GM18951 (cell line): ENCODE results near the gene TOP3A.

Source experiments
- POLR2A ChIP-seq: IDR thresholded peaks from 4 replicates; pipeline ENCODE4 v1.6.1; 2011; ENCODE audit warnings: mild to moderate bottlenecking; ENCODE audit not compliant: insufficient read length, insufficient read depth; ENCODE audit errors: extremely low read depth
- in situ Hi-C: fragments of 300-500 bp; cut with MboI; formaldehyde crosslinking; loops from one replicate; pipeline ENCODE4 v1.12.0; 2022; ENCODE audit warnings: low sequenced_read_pairs, mixed read lengths, inconsistent platforms; ENCODE audit not compliant: unreplicated experiment

The TOP3A gene

DNA sequence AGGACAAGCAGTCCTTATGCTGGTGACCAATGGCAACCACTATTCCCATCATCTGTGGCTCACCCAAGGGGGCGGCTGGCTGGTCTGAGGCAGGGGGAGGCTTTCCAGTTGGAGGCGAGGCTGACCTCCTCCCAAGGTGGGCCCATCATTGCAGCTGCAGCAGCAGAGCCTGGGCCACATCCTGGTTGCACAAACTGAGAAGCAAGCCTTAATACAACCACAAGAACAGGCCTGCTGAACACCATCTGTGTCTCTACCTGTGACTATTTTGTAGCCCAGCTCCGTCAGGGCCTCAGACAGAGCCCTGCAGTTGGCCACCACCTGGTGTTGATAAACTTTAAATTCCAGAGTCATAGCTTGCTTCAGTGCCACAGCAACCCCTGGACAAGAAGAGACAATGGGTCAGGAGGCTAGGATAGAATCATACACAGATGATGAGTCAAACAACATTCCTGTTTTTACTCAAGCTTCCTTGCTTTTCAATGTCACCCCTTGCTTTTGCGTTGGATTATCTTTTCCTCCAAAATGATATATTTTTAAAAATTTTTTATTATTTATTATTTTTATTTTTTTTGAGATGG is 18.2 kb upstream of the TOP3A start:
- in situ Hi-C loops, result no loop called here
- TF ChIP-seq POLR2A, result no peak

- no peak for TF ChIP-seq POLR2A
- in situ Hi-C loops, result no loop called here
These were observed 17.1 kb upstream of the TOP3A start for GRCh38 chr17:18331879-18332278.

DNA sequence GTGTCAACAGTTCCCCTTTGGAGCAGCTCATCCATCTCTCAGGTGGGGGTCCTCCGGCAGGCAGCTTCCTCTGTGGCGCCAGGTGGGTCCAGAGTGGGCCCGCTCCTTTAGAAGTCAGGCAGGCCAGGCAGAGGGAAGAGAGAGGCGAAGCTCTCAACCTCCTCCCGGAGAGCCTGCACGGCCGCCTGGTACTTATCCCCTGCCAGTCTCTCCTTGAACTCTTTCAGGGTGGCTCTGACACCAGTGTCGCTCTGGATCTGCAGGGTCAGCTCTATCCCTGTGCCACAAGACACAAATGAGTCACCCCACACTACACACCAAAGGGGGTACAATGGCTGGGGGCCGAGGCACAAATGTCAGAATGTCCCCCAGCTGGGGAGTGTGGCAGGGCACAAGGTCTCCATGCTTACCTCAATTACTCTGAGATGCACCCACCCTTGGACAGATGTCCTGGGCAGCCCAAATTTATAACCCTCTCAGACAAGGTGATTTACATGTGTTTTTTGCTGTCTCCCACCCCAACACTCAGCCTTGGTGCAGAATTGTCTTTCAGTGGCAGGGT is 13.9 kb upstream of the TOP3A start:
- in situ Hi-C loops, result no loop called here
- no peak for TF ChIP-seq POLR2A

GRCh38 chr17:18327556-18327955 is 12.8 kb upstream of the TOP3A start:
- in situ Hi-C loops, result no loop called here
- TF ChIP-seq POLR2A, result no peak

DNA sequence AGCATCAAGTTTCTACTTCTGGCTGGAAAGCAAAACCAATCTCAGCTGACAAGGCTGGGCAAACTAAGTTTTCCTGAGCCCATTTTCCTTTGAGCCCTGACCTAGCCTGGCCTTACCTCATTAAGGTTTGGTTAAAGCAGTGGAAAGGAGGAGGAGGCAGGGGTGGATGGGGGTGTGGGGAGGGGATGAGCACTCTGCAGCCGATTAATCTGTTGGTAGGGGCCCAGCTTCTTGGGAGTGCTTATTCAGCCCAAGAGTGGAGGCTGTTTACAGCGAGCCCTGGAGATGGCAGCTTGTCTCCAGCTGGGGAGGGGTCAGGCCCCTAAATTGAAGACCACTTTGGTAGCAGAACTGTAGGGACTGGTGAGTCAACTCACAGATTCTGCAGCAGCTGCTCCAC is 12.3 kb upstream of the TOP3A start:
- in situ Hi-C loops, result no loop called here
- no peak for TF ChIP-seq POLR2A

DNA sequence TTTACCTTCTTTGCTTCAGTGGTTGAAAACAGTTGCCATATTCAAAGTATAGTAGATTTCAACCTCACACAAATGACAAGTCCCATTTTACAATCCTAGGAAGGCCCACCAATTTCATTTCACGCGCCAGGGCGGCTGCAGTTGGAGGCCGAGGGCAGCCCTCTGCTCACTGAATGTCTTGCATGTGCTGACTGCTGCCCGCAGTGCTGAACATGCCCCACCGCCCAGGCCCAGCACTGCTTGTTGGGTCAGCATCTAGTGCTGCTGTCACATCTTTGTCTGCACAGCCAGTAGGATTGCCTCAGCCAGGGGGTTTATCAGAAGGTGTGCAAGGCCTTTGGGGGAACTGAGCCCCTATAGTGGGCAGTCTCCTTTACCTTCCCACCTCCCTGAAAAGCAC is 11.8 kb upstream of the TOP3A start:
- in situ Hi-C loops, result no loop called here
- no peak for TF ChIP-seq POLR2A

- in situ Hi-C loops, result no loop called here
- TF ChIP-seq POLR2A, result no peak
These were observed 11.2 kb upstream of the TOP3A start for GRCh38 chr17:18326039-18326438.

- in situ Hi-C loops, result no loop called here
- TF ChIP-seq POLR2A, result no peak
These were observed 9.6 kb upstream of the TOP3A start for GRCh38 chr17:18324140-18325050.

DNA sequence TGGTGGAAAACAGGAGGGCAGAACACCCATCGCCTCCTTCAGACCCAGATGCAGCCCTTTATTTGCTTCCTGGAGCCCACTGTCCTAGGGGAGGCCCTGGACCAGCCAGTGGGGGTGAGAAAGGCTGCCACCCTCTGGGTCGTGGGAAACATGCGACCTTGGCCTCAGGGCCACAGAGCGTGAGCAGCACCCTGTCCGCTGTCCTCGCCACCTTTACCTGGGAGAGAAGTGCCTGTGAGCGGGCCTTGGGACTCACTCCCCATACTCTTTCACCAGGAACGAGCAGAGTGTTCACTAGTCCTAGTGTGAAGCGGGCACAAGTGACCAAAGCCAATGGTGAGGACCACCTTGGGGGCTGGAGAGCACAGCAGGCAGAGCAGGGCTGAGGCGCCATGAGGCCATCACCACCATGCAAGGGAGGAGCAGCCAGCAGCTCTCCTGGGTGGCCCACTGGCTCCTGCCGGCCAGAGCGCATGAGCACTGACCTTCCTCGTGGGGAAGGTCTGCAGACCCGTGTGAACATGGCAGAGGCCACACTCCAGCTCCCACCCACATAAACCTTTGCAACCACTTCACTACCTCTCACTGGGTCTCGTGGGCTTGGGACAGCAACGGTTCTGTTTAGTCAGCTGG is 8.8 kb upstream of the TOP3A start:
- in situ Hi-C loops, result no loop called here
- TF ChIP-seq POLR2A, result no peak

DNA sequence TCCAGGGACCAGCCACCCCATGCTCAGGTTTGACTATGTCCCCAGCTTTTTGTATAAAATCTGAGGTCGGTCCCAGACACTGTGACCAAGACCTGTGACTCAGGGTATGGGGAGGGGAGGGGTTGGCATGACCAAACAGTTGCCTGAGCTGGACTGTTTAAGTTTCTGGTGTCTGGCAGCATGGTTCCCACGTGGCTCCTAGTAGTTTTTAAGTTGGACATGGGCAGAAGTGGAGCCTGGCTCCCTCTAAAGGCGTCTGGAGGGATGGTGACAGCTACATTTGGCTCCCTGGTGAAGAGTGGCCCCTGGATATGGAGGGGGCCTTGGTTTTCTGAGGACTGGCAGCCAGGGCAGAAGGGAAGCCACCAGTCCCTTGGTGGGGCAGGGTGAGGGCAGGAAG is 8.2 kb upstream of the TOP3A start:
- in situ Hi-C loops, result no loop called here
- TF ChIP-seq POLR2A, result no peak

- in situ Hi-C loops, result no loop called here
- TF ChIP-seq POLR2A, result no peak
These were observed 7.7 kb upstream of the TOP3A start for GRCh38 chr17:18322522-18322921.

DNA sequence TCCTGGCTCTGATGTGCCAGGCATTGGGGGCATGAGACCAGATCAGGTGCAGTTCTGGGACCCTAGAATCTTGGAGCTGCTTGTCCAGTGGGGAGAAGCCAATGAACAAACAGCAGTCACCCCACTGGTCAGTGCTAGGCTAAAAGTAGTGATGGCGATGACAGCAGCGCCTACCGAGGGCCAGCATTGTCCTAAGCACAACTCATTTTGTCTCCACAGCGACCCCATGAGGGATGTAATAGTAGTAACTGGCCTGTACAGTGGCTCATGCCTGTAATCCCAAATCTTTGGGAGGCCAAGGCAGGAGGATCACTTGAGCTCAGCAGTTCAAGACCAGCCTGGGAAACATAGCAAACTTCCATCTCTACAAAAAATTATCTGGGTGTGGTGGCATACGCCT is 6.5 kb upstream of the TOP3A start:
- TF ChIP-seq POLR2A, result no peak

DNA sequence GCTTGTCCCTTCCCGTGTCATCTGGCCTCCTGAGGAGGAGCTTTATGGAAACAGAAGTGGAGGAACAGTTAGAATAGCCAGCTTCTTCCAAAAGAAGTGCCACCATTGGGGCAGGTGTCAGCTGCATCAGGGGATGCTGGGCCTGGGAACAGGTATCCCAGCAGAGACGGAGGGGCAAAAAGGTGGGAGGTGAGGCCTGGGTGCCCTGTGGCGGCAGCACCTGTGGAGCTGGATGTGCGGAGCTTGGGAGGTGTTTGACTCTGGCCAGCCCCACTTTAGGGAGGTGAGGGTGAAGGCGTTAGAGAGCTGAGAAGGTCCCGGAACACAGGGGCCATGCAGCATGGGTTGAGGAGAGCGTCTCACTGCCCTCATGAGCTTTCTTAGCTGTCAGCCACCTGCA is 5.5 kb upstream of the TOP3A start:
- in situ Hi-C loops, result no loop called here
- no peak for TF ChIP-seq POLR2A

More for the DNA sequence above, 6.5 kb upstream of the TOP3A start:
- in situ Hi-C loops, result no loop called here
